ENCODE measurements around the gene MORN1.

- TF ChIP-seq POLR2A (IDR thresholded peaks at IDR 0.05) (no peak), CTCF (IDR thresholded peaks at IDR 0.05 in 8 of 11, conservative IDR thresholded peaks at IDR 0.05 in 3 of 11) (no peak), POLR2AphosphoS5 (IDR thresholded peaks at IDR 0.05) (peak in 2 of 3 donors; percentile 32 to 65)
These were observed 13.6 kb upstream of the MORN1 start for GRCh38 chr1:2404890-2405511.
